Neuron (in vitro differentiated cells): Measurements from ENCODE around the gene CR2.
A peak's percentile ranks its signal among the peaks of the same experiment; 100 is the strongest.

ENCODE experiments used
- H2AFZ ChIP-seq: one replicate; pipeline ENCODE4 v1.6.1; 2013; ENCODE audit warnings: low read depth, mild to moderate bottlenecking, inconsistent platforms, low read length, moderate library complexity
- H3K27me3 ChIP-seq: one replicate; pipeline ENCODE4 v1.6.1; 2013; ENCODE audit warnings: low read length; ENCODE audit not compliant: insufficient read depth
- H3K36me3 ChIP-seq: one replicate; pipeline ENCODE4 v1.6.1; 2013; ENCODE audit warnings: low read length; ENCODE audit not compliant: insufficient read depth
- H3K4me1 ChIP-seq: one replicate; pipeline ENCODE4 v1.6.1; 2013; ENCODE audit warnings: low read length; ENCODE audit not compliant: insufficient read depth
- H3K4me3 ChIP-seq: 2 replicates; pipeline ENCODE4 v1.5.1; 2013; ENCODE audit warnings: mild to moderate bottlenecking, low read length, moderate library complexity
- H3K9me3 ChIP-seq: one replicate; pipeline ENCODE4 v1.6.1; 2013; ENCODE audit warnings: low read length

CR2 gene

DNA sequence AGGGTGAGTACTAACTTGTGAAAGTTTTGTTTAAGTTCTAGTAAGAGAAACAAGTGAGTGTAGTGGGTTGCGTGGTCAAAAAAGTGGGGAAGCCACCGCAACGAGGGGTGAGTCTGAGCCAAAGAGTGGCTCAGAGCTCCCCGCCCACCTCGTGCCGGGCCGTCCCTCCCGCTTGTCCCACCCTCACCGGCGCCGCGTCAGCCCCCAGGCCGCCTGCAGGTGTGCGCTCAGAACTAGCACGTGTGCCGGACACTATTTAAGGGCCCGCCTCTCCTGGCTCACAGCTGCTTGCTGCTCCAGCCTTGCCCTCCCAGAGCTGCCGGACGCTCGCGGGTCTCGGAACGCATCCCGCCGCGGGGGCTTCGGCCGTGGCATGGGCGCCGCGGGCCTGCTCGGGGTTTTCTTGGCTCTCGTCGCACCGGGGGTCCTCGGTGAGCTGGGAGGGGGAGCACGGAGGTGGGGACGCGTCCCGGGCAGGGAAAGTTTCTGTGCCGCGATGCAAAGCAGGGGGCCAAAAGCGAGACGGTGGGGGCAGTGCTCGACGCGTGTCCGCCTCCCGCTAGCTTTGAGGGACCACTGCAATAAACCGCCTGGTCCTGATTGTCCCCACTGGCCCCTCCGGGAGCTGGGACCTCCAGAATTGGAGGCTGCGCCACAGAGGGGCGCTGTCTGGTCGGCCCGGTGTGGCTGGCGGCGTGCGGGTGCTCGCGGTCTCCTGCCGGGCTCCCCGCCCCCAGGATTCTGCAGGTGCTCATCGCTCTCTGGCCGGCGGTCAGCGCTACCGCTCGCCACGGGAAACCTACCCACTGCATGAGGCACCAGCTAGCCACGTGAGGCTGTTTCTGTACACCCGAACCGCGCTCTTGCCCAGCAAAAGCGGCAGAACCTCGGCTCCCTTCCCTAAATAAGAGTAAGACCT lies at the start of gene CR2:
CR2 (plus strand) TSS at position 283 of the 919 bp plus-strand sequence; CDS start at position 374, 91 bp downstream.
- no peak within 1 kb of the TSS for H3K4me3 ChIP-seq
- H3K4me1 ChIP-seq: no peaks in the 10 kb centered on the region
- H3K27me3 ChIP-seq: peaks cover 55% of the 10 kb centered on the region
- no peaks in the 10 kb centered on the region for H3K9me3 ChIP-seq
- peak within 1 kb of the TSS; percentile 58 for H2AFZ ChIP-seq
- H3K36me3 ChIP-seq: no peaks in the 10 kb centered on the region

DNA sequence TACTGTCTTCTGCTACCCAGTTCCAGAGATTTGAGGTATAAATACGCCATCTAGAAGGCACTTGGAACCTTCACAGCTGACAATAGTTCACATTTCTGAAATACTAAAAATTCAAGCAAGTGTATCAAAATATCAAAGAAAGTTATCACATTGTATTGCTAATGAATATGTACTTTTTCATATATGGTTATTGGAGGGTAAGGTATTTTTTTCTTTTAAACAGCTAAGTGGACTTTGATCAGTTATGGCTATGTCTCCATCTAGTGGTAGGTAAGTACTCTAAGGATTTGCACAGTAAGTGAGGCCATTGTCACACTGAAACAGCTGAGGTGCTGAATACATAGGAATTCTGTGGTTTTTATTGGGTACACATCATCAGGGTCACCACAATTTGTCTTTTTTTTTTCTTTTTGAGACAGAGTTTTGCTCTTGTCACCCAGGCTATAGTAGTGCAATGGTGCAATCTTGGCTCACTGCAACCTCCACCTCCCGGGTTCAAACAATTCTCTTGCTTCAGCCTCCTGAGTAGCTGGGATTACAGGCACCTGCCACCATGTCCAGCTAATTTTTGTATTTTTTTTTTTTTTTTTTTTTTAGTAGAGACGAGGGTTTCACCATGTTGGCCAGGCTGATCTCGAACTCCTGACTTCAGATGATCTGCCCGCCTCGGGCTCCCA lies 49.1 kb upstream of the CR2 start:
- H3K4me1 ChIP-seq: no peaks in the 10 kb centered on the region
- no peaks in the 10 kb centered on the region for H3K27me3 ChIP-seq
- no peaks in the 10 kb centered on the region for H3K9me3 ChIP-seq

DNA sequence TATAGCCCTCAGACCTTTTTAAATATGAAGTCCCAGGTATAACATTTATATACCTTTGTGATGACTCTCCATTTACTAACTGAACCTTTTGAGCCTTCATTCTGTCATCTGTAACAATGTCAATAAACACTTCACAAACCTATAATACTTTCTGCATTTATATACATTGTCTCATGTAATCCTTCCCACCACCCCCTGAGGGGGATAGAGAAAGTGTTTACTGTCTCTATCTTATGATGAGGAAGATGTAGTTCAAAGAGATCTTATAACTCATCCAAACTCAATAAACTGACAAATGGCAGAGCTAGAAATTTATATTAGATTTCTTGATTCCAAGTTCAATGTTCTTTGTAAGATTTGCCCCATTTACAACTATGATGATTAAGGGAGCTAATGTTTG lies 48.3 kb upstream of the CR2 start:
- Histone ChIP-seq H3K4me1 (no peaks in the 10 kb centered on the region), H3K36me3 (no peaks in the 10 kb centered on the region), H3K9me3 (no peaks in the 10 kb centered on the region), H3K4me3 (no peak overlapping the region), H2AFZ (no peak overlapping the region), H3K27me3 (no peaks in the 10 kb centered on the region)

More for the DNA sequence above, 49.1 kb upstream of the CR2 start:
- H3K4me3 ChIP-seq: no peak overlapping the region
- H2AFZ ChIP-seq: no peak overlapping the region
- H3K36me3 ChIP-seq: no peaks in the 10 kb centered on the region

DNA sequence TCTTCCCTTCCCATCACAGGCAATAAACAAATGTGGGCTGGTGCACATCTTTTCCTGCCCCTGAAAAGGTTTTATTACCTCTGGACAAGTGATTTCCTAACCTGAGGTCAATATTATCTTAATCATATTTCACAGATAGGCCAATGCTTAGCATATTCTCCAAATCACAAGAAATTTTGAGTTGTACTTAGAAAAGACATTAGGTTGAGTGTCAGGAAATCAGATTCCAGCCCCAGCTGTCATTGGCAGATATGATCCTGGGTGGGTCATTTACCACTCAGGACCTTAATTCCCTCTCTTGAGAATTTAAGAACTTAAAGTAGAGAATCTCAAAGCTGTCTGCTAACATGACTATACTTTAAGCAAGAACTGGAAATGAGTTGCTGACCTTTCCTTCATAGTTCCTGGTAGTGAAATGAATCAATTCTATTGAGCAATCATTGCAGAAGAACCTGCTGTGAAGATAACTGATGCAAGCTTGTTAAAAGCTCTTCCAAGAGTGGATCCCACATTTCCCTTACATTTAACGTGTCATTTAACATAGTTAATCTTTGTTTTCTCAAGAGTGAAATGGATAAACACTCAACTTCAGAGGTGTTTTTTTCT lies 46.4 kb upstream of the CR2 start:
- no peak overlapping the region for H2AFZ ChIP-seq
- H3K36me3 ChIP-seq: no peaks in the 10 kb centered on the region
- no peaks in the 10 kb centered on the region for H3K27me3 ChIP-seq
- no peaks in the 10 kb centered on the region for H3K4me1 ChIP-seq
- no peaks in the 10 kb centered on the region for H3K9me3 ChIP-seq
- H3K4me3 ChIP-seq: no peak overlapping the region

- no peaks in the 10 kb centered on the region for H3K27me3 ChIP-seq
Measured at GRCh38 chr1:207412845-207413244, 41.3 kb upstream of the CR2 start.

DNA sequence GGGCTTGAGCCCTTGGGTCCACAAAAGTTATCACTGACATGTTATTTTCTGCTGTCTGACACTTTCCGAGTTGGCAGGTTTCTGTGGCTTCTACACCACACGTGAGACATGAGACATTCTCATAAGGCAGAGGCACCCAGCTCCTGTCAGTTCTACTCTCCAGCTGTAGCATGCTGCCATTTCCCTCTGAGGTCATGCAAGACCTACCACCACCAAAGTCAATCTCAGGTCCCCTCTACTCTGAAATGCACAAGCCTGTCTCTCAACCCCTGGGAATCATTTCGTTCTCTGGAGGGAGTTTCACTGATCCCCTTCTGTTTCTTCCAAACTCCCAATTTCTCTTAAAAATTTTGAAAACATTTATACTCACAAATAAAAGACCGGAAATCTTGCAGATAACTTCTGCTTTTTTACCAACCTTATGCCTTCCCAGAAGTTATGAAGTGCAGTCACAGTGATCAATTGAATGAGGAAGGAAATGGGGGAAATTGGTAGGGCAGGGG lies 39.5 kb upstream of the CR2 start:
- Histone ChIP-seq H3K36me3 (no peaks in the 10 kb centered on the region), H3K4me1 (no peaks in the 10 kb centered on the region), H3K9me3 (no peaks in the 10 kb centered on the region), H2AFZ (no peak overlapping the region), H3K4me3 (no peak overlapping the region), H3K27me3 (no peaks in the 10 kb centered on the region)

More at GRCh38 chr1:207412845-207413244, 41.3 kb upstream of the CR2 start:
- Histone ChIP-seq H2AFZ (no peak overlapping the region), H3K9me3 (no peaks in the 10 kb centered on the region), H3K4me3 (no peak overlapping the region), H3K36me3 (no peaks in the 10 kb centered on the region), H3K4me1 (no peaks in the 10 kb centered on the region)

GRCh38 chr1:207417076-207417475 lies 37.1 kb upstream of the CR2 start:
- Histone ChIP-seq H3K27me3 (no peaks in the 10 kb centered on the region), H2AFZ (no peak overlapping the region), H3K36me3 (no peaks in the 10 kb centered on the region), H3K9me3 (no peaks in the 10 kb centered on the region), H3K4me3 (no peak overlapping the region), H3K4me1 (no peaks in the 10 kb centered on the region)

GRCh38 chr1:207418351-207418750 lies 35.8 kb upstream of the CR2 start:
- Histone ChIP-seq H3K9me3 (no peaks in the 10 kb centered on the region), H3K27me3 (no peaks in the 10 kb centered on the region), H3K4me3 (no peak overlapping the region), H2AFZ (no peak overlapping the region), H3K4me1 (no peaks in the 10 kb centered on the region), H3K36me3 (no peaks in the 10 kb centered on the region)

- H3K9me3 ChIP-seq: no peaks in the 10 kb centered on the region
- no peaks in the 10 kb centered on the region for H3K4me1 ChIP-seq
Measured at GRCh38 chr1:207420109-207420508, 34.0 kb upstream of the CR2 start.

DNA sequence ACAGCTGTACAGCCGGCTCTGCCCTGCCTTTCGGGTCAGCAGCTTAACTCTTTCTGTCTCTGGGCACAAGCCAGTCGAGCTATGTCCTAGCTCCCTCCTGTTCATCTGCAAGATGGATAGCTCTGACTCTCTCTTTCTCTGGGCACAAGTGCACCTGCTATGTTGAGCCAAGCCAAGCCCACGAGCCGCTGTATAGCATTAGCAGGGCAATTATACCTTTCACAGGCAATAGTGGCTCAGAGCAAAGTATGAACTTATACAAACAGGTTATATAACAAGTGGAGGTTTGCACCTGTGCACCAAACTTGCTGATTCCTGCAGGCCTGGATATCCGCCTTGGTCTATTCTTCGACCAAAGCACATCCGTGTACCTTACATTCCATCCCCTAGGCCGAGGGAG lies 33.0 kb upstream of the CR2 start:
- no peaks in the 10 kb centered on the region for H3K4me1 ChIP-seq
- peaks cover 5% of the 10 kb centered on the region for H3K27me3 ChIP-seq
- H2AFZ ChIP-seq: no peak overlapping the region

More at GRCh38 chr1:207420109-207420508, 34.0 kb upstream of the CR2 start:
- Histone ChIP-seq H3K36me3 (no peaks in the 10 kb centered on the region), H2AFZ (no peak overlapping the region), H3K27me3 (peaks cover 5% of the 10 kb centered on the region), H3K4me3 (no peak overlapping the region)

DNA sequence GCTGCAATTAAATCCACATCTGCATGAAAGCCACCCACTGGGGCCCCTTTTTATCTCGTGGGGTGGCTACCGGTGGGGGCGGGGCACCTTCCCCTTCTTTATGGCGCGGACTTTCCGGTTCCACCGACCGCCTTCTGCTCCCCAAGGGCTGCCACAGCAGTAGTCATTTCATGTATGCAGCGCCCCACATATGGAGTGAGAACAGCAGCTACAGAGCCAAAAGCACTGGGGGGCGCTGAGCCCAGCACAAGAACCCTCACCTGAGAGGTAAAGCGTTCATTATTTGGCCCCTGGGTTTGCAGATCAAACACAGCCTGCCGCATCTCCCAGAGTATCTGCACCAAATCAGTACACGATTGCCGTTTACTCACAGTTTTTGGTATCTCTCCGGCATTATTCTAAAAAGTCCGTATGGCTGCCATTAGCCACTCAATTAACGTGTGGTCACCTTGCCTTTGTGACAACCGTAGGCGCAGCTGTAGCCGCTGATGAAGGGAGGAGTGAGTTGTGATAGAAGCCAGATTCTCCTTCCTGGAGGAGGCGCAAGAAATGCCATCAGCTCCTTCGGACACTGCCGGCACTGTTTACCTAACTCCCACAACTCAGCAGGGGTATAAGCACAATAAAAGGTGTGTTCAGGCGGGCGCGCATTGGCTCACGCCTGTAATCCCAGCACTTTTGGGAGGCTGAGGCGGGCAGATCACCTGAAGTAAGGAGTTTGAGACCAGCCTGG lies 30.4 kb upstream of the CR2 start:
- Histone ChIP-seq H3K4me1 (no peaks in the 10 kb centered on the region), H3K36me3 (no peaks in the 10 kb centered on the region), H2AFZ (no peak overlapping the region), H3K27me3 (peaks cover 5% of the 10 kb centered on the region), H3K4me3 (no peak overlapping the region), H3K9me3 (no peaks in the 10 kb centered on the region)

More for the DNA sequence above, 33.0 kb upstream of the CR2 start:
- Histone ChIP-seq H3K4me3 (no peak overlapping the region), H3K9me3 (no peaks in the 10 kb centered on the region), H3K36me3 (no peaks in the 10 kb centered on the region)

GRCh38 chr1:207424570-207425131 lies 29.5 kb upstream of the CR2 start:
- H3K4me3 ChIP-seq: no peak overlapping the region
- H3K36me3 ChIP-seq: no peaks in the 10 kb centered on the region
- H3K4me1 ChIP-seq: no peaks in the 10 kb centered on the region
- no peaks in the 10 kb centered on the region for H3K9me3 ChIP-seq
- H3K27me3 ChIP-seq: peaks cover 5% of the 10 kb centered on the region
- H2AFZ ChIP-seq: no peak overlapping the region
